Brain pericyte (primary cell): ENCODE data around the gene AP3B1.

Experiments used
- DNase-seq: peaks from one replicate; pipeline ENCODE4 v3.0.0-alpha.2; 2012; ENCODE audit warnings: low read depth, low spot score

Gene AP3B1

DNA sequence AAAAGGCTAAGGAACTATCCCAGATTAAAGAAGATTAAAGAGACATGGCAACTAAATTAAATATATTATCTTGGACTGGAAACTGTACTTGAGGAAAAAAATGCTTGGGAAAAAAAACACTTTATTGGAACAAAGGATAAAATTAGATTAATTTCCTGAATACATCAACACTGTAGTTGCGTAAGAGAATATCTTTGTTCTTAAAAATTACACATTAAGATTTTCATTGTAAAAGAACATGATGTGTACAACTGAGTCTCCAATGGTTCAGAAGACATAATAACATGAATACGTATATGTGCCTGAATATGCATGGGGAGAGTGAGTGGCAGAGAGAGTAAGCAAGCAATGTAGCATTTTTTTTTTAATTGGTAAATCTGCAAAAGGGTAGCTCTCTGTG lies 2.8 kb downstream of the AP3B1 start:
- DNase-seq = no peak

DNA sequence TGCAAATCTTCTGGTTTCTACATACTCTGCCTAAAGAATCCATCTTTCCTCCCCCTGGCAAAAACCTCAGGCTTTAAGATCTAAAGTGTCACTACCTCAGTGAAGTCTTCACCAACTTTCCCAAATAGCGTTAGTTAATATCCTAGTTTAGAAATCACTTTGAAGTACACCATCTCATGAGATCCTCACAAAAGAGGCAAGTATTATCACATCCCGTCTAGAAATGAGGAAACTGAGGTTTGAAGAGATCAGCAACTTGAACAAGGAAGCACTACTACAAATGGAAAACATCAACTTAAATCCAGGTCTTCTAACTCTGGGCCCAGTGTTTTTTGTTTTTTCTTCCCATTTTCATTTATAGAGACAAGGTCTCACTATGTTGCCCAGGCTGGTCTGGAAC lies 4.6 kb downstream of the AP3B1 start:
- no peak for DNase-seq

DNA sequence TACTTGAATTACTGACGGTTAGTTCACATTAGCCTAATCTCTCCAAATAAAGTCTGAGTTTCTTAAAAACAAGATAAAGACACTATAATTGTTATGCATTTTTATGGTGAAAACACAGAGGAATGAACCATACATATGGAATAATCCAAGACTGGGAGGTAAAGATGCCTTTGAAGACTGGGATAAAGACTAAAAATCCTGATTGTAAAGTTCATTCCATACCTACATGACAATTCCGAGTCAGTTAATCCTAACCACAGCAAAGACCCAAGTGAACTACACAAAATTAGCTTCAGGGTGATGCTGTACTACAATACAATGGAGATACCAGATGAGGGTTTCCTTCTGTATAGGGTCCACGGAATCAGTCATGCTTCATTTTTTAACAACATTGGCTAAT lies 6.3 kb downstream of the AP3B1 start:
- DNase-seq = no peak

DNA sequence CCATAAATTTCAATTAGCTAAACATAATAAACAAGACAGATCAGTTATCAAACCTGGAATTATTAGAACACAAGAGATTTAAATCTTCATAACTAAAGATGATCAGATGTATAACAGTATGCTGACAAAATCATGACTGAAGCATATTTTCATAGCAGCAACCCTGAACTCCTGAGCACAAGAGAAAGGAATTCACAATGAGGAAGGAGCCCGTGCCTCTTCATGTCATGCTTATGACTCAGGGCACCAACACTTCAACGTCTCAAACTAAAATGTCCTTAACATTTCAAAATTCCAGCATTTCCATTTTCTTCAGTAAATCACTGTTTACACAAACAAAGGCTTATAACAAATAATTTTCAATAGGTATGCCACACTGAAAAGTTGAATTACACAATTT lies 6.7 kb downstream of the AP3B1 start:
- no peak for DNase-seq

DNA sequence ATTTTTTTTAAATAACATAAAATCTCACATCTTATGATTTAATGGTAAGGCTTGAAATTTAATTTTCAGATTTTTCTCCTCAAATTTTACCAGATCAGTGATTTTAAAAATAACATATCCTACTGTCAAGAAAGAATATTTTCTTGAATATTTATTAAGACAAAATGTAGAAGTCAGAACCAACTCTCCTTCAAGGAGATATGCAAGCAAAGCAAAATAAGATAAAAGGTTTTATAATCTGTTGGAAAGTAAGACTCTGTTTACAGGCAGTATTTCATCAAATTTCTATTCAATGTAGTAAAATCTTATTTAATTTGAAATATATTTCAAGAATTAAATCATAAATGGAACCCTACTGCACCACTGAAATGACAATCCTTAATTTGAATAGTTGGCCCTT lies 7.3 kb downstream of the AP3B1 start:
- DNase-seq = no peak

DNA sequence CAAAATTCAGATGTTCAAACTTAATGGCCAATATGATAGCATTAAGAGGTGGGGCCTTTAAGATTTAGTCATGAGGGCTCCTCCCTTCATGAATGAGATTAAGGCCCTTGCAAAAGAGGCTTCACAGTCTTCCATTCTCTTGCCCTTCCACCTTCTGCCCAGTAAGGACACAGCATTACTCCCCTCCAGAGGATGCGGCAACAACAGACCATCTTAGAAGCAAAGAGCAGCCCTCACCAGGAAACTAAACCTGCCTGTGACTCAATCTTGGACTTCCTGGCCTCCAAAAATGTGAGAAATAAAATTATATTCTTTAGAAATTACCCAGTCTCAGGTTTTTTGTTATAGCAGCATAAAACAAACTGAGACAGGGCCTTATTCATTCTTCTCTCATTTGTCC lies 8.2 kb downstream of the AP3B1 start:
- no peak for DNase-seq

DNA sequence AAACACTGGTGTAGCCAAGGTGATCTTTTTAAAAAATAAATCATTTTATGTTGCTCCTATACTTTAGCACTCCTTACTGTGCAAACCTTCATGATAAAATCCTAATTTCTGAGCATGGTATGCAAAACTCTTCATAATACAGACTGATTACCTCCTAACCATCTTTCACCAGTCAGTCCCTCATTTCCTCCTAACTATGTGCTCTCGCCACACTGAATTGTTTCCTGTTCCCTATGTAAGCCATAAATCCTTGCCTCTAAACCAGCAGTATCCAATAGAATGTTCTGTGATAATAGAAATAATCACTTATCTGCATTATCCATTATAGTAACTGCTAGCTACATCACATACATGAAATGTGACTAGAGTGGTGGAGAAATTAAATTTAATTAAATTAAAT lies 10.7 kb downstream of the AP3B1 start:
- DNase-seq = no peak

DNA sequence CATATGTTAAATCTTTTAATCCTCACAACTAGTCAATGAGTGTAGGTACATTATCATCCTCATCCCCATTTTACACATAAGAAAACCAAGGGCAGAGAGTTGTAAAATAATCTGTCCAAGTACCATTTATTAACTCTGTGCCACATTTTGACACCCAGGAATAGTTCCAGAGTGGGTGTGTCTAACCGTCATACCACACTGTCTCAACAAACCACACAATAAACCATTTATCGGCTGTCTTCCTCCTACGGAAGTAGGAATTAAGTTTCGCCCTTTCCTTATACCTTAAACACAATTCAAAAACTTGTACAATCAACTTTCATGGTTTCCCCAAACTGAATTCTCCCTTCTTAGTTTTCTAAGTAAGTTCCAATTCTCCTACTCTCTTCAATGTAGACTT lies 11.4 kb downstream of the AP3B1 start:
- no peak for DNase-seq

DNA sequence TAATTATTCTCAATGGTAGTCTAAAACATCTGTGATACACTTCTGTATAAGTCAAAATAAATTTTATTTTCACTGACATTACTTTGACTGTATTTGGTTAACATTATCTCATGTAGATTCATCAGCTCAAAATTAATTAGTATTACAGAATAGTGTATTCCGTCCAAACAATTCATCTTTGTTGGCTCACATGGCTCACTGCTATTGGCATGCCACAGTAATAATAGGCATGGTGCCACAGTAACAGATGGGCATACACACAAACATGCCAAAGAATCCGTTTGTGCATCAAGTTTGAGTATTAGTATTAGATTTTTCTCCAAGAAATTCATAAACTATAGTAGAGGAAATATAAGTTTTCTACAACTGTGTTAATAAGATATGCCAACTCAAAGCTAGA lies 14.2 kb downstream of the AP3B1 start:
- DNase-seq = no peak

DNA sequence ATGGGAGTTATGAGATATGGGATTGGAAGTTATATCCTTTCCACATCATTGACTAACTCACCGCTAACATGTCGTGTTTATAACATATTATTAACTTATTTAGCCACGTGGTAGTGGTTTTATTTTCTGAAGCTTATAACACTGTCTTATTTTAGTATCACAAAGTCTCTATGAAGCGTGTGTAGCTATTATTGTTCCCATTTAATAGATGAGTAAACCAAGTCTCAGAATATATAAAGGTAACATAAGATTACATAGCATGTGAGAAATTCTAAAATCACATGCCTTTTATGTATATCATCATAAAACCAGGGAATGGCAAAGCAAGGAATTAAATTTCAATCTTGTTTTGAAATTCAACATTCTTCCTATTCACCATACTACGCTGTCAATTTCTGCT lies 15.3 kb downstream of the AP3B1 start:
- DNase-seq = no peak

DNA sequence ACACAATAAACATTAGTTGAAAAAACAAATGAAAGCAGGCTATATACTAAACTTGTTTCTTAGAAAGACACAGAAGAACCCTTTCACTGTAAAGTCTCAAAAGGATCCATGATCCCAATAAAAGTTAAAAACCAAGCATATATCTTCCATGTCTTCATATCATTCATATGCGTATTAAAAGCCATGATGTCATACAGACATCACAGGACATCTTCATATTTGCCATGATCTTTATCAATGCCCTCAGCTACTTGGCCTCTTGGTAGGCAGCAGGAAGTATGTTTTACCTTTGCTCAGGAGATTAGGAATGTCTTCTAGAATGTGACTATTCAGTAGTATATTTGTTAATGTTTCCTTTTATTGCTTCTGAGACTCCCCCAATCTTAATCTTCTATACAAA lies 16.8 kb downstream of the AP3B1 start:
- no peak for DNase-seq

DNA sequence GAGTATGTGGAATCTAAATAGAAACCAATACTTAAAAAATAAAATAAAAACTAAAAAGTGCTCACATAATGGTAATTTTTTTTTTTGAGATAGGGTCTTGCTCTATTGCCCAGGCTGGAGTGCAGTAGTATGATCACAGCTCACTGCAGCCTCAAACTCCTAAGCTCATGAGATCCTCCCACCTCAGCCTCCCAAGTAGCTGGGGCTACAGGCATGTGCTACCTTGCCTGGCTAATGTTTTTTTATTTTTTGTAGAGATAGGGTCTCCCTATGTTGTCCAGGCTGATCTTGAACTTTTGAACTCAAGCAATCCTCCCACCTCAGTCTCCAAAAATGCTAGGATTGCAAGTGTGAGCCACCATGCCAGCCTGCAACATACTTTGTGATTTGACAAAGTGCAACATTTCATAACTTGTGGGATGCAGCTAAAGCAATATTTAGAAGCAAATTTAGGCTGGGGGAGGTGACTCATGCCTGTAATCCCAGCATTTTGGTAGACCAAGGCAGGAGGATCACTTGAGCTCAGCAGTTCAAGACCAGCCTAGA lies 18.4 kb downstream of the AP3B1 start:
- no peak for DNase-seq

DNA sequence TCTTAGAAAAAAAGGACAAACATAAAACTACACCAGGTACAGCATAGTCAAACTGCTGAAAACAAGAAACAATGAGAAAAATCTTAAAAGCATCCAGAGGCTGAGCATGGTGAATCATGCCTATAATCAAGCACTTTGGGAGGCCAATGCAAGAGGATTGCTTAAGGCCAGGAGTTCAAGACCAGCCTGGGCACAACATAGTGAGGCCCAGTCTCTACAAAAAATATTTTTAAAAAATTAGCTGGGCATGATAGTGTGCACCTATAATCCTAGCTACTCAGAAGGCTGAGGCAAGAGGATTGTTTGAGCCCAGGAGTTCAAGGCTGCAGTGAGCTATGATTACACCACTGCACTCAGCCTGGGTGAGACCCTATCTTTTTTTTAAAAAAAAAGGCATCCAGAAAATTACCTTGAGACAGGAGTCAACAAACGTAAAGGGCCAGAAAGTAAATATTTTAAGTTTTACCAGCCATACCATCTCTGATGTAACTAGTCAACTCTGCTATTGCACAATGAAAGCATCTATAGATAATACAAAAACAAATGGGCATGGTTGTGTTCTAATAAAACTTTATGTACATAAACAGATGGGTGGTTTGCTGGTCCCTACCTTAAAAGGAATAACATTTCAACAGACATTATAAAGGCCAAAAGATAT lies 19.8 kb downstream of the AP3B1 start:
- no peak for DNase-seq

DNA sequence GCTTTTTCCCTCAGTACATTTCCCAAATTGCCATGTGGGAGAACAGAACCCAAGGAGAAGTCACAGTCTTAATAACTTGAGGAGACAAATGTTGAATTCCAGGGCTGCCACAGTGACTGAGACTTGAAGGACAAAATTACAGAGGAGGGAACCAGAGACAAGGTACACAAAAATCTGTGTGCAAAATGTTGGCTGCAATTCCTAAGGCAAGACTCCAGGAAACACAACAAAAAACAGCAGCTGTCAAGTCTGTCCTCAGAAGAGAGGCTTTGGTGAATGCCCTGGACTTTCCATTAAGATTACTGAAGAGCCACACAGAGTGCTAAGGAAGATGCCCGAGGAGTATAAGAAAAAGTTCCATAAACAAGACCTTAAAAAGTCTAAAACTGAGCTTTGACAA lies 21.1 kb downstream of the AP3B1 start:
- no peak for DNase-seq

DNA sequence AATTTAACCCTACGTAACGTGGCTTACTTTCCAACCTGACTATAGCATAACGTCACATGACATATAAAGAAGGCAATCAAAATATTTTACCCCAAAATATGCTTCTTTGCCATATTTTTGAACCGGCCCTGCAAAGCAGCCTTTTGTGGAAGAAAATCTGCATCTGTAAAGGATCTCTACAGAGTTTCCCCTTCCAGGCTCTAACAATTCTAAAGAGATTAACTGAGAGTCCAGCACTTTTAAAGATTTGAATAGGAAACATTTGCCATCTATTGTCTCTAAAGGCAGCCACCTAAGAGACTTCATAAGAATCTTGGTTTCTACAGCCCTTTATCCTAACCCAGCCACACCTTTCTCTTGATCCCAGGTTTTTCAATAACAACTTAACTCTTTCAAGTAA lies 22.7 kb downstream of the AP3B1 start:
- no peak for DNase-seq

DNA sequence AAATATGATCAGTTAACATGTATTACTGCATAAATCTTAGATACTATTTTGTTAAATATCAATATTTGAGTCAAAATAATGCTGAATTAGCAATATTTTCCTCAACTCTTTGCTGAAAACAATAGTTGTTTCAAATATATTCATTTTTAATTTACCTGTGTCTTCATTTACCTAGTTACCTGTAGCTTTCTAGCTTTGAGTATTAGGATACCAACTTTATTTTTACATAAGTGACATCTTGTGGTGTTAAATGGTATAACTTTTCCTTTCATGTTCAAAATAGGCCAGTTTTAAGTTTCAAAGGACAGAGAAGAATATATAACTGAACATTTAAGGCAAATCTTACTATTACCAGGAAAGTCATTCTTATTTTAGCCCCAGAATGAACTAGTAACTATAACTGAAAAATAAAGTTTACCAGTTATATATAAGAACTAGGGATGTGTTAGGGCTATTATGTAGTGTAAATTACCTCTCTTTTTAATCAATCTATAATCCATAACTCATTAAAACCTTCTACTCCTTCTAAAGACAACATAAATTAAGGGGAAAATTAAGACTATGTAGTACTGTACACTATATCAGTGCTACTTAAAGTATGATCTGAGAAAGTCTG lies 25.3 kb downstream of the AP3B1 start:
- no peak for DNase-seq

DNA sequence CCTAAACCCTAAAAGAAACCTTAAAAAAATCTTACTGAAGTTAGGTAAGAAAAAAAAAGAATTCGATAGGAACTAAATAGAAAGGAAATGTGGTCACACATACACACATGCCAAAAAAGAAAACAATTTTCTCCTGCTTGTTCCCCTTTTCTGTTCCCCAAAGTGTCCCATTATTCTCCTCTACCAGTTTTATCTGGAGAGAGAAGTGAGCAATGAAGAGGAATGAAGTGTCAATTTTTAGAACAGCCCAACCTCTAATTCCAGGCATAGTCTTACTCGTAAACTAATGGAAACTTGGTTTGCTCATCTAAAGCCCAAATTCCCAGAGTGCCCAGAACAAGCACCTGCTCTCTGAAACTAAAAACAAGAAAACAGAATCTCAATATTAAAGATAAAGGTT lies 26.1 kb downstream of the AP3B1 start:
- DNase-seq = no peak

DNA sequence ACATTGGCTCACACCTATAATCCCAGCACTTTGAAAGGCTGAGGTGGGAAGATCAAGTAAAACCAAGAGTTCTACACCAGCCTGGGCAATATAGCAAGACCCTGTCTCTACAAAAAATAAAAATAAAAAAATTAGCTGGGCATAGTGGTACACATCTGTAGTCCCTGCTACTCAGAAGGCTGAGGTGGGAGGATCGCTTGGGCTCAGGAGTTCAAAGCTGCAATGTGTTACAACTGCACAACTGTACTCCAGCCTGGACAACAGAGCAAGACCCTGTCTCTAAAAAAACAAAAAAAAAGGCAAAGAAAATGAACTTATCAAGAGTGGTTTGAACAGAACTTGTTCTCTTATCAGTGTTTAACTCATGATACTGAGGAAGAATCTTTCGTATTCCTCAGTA lies 29.3 kb downstream of the AP3B1 start:
- DNase-seq = no peak

DNA sequence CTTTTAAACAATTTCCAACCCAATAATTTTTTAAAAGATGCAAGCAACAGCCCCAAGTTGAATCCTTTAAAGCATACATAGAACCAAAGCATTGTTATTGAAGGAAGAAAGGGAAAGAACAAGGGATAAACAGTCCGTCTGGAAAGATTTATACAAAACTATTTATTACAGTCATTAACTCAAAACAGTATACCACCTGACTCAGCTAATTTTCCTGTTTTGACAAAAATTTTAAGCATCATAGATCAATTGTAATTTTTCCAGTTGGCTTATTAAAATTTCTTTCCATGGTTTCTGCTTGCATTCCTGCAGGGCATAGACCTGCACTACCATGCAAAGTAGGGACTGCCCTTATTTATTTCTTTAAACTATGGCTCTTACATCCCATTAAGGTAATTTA lies 29.9 kb downstream of the AP3B1 start:
- DNase-seq = no peak

DNA sequence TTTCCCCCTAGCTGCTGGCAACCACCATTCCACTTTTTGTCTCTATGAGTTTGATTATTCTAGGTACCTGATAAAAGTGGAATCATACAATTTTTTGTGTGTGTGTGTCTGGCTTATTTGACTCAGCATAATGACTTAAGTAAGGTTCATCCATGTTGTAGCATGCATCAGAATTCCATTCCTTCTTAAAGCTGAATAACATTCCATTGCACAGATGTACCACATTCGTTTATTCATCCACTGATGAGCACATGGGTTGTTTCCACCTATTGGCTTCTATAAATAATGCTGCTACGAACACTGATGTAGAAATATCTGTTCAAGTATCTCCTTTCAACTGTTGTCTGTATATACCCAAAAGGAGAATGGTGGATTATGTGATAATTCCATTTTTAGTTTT lies 33.7 kb downstream of the AP3B1 start:
- DNase-seq = no peak

DNA sequence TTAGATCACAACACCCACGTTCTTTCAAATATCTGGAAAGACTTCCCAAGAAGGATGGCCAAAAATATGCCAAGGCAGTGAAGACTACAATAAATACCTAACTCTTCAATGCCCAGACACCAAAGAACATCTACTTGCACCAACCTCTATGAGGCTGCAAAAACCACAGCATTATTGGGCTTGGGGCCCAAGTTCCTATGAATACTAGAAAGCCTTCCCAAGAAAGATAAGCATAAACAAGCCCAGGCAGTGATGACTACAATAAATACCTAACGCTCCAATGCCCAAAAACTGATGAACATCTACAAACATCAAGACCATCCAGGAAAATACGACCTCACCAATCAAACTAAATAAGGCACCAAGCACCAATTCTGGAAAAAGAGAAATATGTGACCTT lies 41.3 kb downstream of the AP3B1 start:
- no peak for DNase-seq

DNA sequence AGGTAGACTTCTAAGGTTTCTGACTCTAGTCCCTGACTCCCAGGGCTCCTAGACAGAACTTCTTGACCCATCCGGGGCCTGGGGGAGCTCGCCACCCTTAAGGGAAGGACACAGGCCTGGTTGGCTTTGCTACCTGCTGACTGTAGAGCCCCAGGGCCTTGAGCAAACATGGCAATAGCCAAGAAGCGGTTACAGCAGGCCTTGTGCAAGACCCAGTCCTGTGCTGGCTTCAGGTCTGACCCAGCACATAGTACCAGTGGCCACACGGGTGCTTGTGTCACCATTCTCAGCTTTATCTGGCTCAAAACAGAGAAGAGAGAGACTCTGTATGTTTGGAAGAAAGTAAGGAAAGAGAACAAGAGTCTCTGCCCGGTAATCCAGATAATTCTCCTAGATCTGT lies 41.8 kb downstream of the AP3B1 start:
- no peak for DNase-seq

DNA sequence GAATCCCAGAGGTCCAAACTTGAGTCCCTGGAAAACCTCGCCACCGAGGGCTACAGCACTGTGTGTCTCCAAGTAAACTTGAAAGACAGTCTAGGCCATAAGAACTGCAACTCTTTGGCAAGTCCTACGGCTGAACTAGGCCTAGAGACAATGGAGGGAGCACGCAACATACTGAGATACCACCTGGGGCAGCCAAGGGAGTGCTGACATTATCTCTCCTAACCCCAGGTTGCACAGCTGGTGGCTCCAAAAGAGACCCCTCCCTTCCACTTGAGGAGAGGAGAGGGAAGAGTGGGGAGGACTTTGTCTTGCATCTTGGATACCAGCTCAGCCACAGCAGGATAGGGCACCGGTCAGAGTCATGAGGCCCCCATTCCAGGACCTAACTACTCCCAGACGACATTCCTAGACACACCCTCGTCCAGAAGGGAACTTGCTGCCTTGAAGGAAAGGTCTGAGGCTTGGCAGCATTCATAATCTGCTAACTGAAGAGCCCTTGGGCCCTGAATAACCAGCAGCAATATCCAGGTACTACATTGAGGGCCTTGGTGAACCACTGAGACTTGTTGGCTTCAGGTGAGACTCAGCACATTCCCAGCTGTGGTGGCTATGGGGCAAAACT lies 42.7 kb downstream of the AP3B1 start:
- no peak for DNase-seq
